HG03139 (cell line): ENCODE results near the gene SKIL.

Source experiments
- ATAC-seq: cut with Tn5 transposase; IDR thresholded peaks from one replicate; pipeline ENCODE4 v1.9.1; 2021; ENCODE audit not compliant: unreplicated experiment

SKIL gene

GRCh38 chr3:170436697-170437096 is 79.2 kb downstream of the SKIL start:
- no peak for ATAC-seq

- no peak for ATAC-seq
Measured at GRCh38 chr3:170437176-170437575, 79.7 kb downstream of the SKIL start.

- ATAC-seq, result no peak
Measured at GRCh38 chr3:170437696-170438407, 80.3 kb downstream of the SKIL start.

GRCh38 chr3:170438836-170439235 is 81.3 kb downstream of the SKIL start:
- no peak for ATAC-seq

- ATAC-seq, result no peak
Measured at GRCh38 chr3:170440344-170440743, 82.8 kb downstream of the SKIL start.

- no peak for ATAC-seq
Measured at GRCh38 chr3:170441412-170441811, 83.9 kb downstream of the SKIL start.

- no peak for ATAC-seq
Measured at GRCh38 chr3:170442947-170443346, 85.4 kb downstream of the SKIL start.

GRCh38 chr3:170443457-170443856 is 85.9 kb downstream of the SKIL start:
- ATAC-seq, result no peak
